Measurements from ENCODE around the gene PMPCA.

DNA sequence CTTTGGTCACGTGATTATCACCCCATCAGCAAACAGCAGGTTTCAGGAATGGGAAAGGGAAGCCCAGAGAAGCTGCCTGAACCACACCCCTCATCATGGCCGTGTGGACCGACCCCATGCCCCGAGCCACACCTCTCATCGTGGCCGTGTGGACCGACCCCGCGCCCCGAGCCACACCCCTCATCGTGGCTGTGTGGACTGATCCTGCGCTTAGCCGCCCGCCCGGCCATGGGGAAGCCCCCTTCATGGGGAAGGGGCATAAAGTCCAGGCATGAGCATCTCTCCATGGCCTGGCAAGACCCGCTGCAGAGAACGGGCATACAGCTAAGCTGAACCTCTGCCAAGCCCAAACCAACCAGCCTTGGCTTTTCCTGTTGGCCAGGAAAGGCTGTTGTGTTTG, 16.9 kb upstream of the PMPCA start:
- TF ChIP-seq EZH2 (IDR thresholded peaks at IDR 0.05; ENCODE audit: low read depth, unreplicated experiment) = no peak
- TF ChIP-seq, protein P1, sequence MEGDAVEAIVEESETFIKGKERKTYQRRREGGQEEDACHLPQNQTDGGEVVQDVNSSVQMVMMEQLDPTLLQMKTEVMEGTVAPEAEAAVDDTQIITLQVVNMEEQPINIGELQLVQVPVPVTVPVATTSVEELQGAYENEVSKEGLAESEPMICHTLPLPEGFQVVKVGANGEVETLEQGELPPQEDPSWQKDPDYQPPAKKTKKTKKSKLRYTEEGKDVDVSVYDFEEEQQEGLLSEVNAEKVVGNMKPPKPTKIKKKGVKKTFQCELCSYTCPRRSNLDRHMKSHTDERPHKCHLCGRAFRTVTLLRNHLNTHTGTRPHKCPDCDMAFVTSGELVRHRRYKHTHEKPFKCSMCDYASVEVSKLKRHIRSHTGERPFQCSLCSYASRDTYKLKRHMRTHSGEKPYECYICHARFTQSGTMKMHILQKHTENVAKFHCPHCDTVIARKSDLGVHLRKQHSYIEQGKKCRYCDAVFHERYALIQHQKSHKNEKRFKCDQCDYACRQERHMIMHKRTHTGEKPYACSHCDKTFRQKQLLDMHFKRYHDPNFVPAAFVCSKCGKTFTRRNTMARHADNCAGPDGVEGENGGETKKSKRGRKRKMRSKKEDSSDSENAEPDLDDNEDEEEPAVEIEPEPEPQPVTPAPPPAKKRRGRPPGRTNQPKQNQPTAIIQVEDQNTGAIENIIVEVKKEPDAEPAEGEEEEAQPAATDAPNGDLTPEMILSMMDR (conservative IDR thresholded peaks at IDR 0.05; ENCODE audit: low read depth in 2 of 2) = no peak
- no peak for TF ChIP-seq EZH2phosphoT487 (IDR thresholded peaks at IDR 0.05; ENCODE audit: unreplicated experiment)
- no peak for TF ChIP-seq POLR2AphosphoS5 (IDR thresholded peaks at IDR 0.05; ENCODE audit: low read depth)
- no peak for TF ChIP-seq STAT1 (IDR thresholded peaks at IDR 0.05; ENCODE audit: unreplicated experiment)
- no peak for TF ChIP-seq JUNB (IDR thresholded peaks at IDR 0.05; ENCODE audit: unreplicated experiment)
- TF ChIP-seq, protein P2, sequence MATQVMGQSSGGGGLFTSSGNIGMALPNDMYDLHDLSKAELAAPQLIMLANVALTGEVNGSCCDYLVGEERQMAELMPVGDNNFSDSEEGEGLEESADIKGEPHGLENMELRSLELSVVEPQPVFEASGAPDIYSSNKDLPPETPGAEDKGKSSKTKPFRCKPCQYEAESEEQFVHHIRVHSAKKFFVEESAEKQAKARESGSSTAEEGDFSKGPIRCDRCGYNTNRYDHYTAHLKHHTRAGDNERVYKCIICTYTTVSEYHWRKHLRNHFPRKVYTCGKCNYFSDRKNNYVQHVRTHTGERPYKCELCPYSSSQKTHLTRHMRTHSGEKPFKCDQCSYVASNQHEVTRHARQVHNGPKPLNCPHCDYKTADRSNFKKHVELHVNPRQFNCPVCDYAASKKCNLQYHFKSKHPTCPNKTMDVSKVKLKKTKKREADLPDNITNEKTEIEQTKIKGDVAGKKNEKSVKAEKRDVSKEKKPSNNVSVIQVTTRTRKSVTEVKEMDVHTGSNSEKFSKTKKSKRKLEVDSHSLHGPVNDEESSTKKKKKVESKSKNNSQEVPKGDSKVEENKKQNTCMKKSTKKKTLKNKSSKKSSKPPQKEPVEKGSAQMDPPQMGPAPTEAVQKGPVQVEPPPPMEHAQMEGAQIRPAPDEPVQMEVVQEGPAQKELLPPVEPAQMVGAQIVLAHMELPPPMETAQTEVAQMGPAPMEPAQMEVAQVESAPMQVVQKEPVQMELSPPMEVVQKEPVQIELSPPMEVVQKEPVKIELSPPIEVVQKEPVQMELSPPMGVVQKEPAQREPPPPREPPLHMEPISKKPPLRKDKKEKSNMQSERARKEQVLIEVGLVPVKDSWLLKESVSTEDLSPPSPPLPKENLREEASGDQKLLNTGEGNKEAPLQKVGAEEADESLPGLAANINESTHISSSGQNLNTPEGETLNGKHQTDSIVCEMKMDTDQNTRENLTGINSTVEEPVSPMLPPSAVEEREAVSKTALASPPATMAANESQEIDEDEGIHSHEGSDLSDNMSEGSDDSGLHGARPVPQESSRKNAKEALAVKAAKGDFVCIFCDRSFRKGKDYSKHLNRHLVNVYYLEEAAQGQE (IDR thresholded peaks at IDR 0.05; ENCODE audit: unreplicated experiment) = no peak
- TF ChIP-seq CREB1 (CRISPR knock-in tag; IDR thresholded peaks at IDR 0.05; ENCODE audit: low read depth) = no peak
- no peak for TF ChIP-seq ZNF114 (CRISPR knock-in tag; IDR thresholded peaks at IDR 0.05)
- TF ChIP-seq, protein P3, sequence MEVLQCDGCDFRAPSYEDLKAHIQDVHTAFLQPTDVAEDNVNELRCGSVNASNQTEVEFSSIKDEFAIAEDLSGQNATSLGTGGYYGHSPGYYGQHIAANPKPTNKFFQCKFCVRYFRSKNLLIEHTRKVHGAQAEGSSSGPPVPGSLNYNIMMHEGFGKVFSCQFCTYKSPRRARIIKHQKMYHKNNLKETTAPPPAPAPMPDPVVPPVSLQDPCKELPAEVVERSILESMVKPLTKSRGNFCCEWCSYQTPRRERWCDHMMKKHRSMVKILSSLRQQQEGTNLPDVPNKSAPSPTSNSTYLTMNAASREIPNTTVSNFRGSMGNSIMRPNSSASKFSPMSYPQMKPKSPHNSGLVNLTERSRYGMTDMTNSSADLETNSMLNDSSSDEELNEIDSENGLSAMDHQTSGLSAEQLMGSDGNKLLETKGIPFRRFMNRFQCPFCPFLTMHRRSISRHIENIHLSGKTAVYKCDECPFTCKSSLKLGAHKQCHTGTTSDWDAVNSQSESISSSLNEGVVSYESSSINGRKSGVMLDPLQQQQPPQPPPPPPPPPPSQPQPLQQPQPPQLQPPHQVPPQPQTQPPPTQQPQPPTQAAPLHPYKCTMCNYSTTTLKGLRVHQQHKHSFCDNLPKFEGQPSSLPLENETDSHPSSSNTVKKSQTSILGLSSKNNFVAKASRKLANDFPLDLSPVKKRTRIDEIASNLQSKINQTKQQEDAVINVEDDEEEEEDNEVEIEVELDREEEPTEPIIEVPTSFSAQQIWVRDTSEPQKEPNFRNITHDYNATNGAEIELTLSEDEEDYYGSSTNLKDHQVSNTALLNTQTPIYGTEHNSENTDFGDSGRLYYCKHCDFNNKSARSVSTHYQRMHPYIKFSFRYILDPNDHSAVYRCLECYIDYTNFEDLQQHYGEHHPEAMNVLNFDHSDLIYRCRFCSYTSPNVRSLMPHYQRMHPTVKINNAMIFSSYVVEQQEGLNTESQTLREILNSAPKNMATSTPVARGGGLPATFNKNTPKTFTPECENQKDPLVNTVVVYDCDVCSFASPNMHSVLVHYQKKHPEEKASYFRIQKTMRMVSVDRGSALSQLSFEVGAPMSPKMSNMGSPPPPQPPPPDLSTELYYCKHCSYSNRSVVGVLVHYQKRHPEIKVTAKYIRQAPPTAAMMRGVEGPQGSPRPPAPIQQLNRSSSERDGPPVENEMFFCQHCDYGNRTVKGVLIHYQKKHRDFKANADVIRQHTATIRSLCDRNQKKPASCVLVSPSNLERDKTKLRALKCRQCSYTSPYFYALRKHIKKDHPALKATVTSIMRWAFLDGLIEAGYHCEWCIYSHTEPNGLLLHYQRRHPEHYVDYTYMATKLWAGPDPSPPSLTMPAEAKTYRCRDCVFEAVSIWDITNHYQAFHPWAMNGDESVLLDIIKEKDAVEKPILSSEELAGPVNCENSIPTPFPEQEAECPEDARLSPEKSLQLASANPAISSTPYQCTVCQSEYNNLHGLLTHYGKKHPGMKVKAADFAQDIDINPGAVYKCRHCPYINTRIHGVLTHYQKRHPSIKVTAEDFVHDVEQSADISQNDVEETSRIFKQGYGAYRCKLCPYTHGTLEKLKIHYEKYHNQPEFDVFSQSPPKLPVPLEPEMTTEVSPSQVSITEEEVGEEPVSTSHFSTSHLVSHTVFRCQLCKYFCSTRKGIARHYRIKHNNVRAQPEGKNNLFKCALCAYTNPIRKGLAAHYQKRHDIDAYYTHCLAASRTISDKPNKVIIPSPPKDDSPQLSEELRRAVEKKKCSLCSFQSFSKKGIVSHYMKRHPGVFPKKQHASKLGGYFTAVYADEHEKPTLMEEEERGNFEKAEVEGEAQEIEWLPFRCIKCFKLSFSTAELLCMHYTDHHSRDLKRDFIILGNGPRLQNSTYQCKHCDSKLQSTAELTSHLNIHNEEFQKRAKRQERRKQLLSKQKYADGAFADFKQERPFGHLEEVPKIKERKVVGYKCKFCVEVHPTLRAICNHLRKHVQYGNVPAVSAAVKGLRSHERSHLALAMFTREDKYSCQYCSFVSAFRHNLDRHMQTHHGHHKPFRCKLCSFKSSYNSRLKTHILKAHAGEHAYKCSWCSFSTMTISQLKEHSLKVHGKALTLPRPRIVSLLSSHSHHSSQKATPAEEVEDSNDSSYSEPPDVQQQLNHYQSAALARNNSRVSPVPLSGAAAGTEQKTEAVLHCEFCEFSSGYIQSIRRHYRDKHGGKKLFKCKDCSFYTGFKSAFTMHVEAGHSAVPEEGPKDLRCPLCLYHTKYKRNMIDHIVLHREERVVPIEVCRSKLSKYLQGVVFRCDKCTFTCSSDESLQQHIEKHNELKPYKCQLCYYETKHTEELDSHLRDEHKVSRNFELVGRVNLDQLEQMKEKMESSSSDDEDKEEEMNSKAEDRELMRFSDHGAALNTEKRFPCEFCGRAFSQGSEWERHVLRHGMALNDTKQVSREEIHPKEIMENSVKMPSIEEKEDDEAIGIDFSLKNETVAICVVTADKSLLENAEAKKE (CRISPR knock-in tag; IDR thresholded peaks at IDR 0.05) = no peak

All from GM23338 (cell line).